Measurements from ENCODE around the gene TMEM217.

- TF ChIP-seq CTCF (IDR thresholded peaks at IDR 0.05) (no peak), POLR2A (IDR thresholded peaks at IDR 0.05) (no peak)
Observed at GRCh38 chr6:37172912-37173492, 84.9 kb downstream of the TMEM217 start.
